Measurements from ENCODE around the gene OPN4. TPM values are rescaled to one million over a fixed set of nuclear protein-coding genes. Genes with fewer than 3 reads are reported as not detected.

Gene OPN4
- total and polyA plus RNA-seq, 9 of the 15 experiments (the other 6 are each of a cell fraction or from before 2014, with no cell fraction given), result not detected

DNA sequence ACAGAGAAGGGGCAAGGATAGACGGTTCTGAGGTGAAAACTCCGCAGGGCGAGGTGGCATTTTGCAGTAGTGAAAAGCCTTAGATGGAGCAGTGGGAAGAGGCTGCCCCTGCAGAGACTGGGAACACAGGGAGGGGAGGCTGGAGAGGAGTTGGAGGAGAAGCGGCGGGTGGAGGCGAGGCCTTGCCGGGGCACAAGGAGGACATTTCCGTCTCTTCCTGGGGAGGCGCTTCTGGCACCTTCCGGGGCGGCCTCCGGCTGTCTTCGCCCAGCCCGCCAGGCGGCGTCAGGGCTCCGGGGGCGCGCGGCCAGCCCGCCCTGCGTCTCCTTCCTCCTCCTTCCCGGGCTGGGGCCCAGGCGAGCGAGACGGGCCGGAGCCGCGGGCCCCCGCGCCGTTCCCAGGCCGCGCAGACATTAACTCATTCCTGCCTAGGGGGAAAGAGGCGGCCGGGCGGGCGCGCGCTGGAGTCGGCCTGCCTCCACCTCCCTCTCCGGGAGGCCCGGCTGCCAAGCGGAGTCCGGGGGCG, 56.7 kb downstream of the OPN4 start (continued):
- peak; percentile 84; the same call in 1 of the 2 replicates for TF ChIP-seq VEZF1 (CRISPR knock-in tag; IDR thresholded peaks at IDR 0.05)
- TF ChIP-seq TRIM28 (IDR thresholded peaks at IDR 0.05), result no peak
- TF ChIP-seq ELF1 (tag; IDR thresholded peaks at IDR 0.05), result peak; percentile 76
- no peak for TF ChIP-seq ZNF583 (CRISPR knock-in tag; IDR thresholded peaks at IDR 0.05)
- TF ChIP-seq SMAD4 (CRISPR knock-in tag; conservative IDR thresholded peaks at IDR 0.05), result peak; percentile 95
- TF ChIP-seq ZNF436 (CRISPR knock-in tag; IDR thresholded peaks at IDR 0.05), result no peak
- peak; percentile 40; the same call in 1 of the 2 replicates for TF ChIP-seq STAG1 (CRISPR knock-in tag; IDR thresholded peaks at IDR 0.05; ENCODE audit: borderline replicate concordance)
- peak; percentile 48; the same call in 1 of the 2 replicates for TF ChIP-seq MTA3 (IDR thresholded peaks at IDR 0.05; ENCODE audit: borderline replicate concordance)
- TF ChIP-seq ZBTB7A (IDR thresholded peaks at IDR 0.05; ENCODE audit: borderline replicate concordance, control insufficient read depth, low read depth, low read length), result no peak
- peak; percentile 28; the same call in 1 of the 2 replicates for TF ChIP-seq ZBTB1 (CRISPR knock-in tag; IDR thresholded peaks at IDR 0.05; ENCODE audit: borderline replicate concordance, low read depth)
- TF ChIP-seq RAD51 (IDR thresholded peaks at IDR 0.05; ENCODE audit: borderline replicate concordance, low read depth), result no peak
- TF ChIP-seq CTBP1 (IDR thresholded peaks at IDR 0.05; ENCODE audit: borderline replicate concordance), result peak; percentile 84
- TF ChIP-seq, protein P1, sequence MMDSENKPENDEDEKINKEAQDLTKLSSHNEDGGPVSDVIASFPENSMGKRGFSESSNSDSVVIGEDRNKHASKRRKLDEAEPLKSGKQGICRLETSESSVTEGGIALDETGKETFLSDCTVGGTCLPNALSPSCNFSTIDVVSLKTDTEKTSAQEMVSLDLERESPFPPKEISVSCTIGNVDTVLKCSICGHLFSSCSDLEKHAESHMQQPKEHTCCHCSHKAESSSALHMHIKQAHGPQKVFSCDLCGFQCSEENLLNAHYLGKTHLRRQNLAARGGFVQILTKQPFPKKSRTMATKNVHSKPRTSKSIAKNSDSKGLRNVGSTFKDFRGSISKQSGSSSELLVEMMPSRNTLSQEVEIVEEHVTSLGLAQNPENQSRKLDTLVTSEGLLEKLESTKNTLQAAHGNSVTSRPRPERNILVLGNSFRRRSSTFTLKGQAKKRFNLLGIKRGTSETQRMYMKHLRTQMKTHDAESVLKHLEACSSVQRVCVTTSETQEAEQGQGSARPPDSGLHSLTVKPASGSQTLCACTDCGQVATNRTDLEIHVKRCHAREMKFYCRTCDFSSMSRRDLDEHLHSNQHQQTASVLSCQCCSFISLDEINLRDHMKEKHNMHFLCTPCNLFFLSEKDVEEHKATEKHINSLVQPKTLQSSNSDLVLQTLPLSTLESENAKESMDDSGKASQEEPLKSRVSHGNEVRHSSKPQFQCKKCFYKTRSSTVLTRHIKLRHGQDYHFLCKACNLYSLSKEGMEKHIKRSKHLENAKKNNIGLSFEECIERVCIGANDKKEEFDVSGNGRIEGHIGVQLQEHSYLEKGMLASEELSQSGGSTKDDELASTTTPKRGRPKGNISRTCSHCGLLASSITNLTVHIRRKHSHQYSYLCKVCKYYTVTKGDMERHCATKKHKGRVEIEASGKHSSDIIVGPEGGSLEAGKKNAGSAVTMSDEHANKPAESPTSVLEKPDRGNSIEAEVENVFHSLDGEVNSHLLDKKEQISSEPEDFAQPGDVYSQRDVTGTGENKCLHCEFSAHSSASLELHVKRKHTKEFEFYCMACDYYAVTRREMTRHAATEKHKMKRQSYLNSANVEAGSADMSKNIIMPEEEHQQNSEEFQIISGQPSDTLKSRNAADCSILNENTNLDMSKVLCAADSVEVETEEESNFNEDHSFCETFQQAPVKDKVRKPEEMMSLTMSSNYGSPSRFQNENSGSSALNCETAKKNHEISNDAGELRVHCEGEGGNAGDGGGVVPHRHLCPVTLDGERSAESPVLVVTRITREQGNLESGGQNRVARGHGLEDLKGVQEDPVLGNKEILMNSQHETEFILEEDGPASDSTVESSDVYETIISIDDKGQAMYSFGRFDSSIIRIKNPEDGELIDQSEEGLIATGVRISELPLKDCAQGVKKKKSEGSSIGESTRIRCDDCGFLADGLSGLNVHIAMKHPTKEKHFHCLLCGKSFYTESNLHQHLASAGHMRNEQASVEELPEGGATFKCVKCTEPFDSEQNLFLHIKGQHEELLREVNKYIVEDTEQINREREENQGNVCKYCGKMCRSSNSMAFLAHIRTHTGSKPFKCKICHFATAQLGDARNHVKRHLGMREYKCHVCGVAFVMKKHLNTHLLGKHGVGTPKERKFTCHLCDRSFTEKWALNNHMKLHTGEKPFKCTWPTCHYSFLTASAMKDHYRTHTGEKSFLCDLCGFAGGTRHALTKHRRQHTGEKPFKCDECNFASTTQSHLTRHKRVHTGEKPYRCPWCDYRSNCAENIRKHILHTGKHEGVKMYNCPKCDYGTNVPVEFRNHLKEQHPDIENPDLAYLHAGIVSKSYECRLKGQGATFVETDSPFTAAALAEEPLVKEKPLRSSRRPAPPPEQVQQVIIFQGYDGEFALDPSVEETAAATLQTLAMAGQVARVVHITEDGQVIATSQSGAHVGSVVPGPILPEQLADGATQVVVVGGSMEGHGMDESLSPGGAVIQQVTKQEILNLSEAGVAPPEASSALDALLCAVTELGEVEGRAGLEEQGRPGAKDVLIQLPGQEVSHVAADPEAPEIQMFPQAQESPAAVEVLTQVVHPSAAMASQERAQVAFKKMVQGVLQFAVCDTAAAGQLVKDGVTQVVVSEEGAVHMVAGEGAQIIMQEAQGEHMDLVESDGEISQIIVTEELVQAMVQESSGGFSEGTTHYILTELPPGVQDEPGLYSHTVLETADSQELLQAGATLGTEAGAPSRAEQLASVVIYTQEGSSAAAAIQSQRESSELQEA (IDR thresholded peaks at IDR 0.05; ENCODE audit: low read depth), result no peak
- TF ChIP-seq ZNF780A (CRISPR knock-in tag; IDR thresholded peaks at IDR 0.05), result no peak
- peak; percentile 36; the same call in 1 of the 2 replicates for TF ChIP-seq SOX6 (IDR thresholded peaks at IDR 0.05)
- no peak for TF ChIP-seq MEF2A (IDR thresholded peaks at IDR 0.05; ENCODE audit: control insufficient read depth, low read depth, low read length)
- TF ChIP-seq WHSC1 (IDR thresholded peaks at IDR 0.05; ENCODE audit: low read length), result no peak
- TF ChIP-seq CC2D1A (IDR thresholded peaks at IDR 0.05), result 0 out of 2 replicates have a peak, but pooled peaks have one; percentile 26
- 0 out of 2 replicates have a peak, but pooled peaks have one; percentile 61 for TF ChIP-seq HNRNPL (IDR thresholded peaks at IDR 0.05; ENCODE audit: low read depth, low read length)
- TF ChIP-seq RB1 (IDR thresholded peaks at IDR 0.05; ENCODE audit: low read depth), result peak; percentile 91
- peak; percentile 74 for TF ChIP-seq HMGN3 (IDR thresholded peaks at IDR 0.05; ENCODE audit: borderline replicate concordance, extremely low read depth, insufficient read length, low read depth, low read length)
